IMR-90 (cell line): Measurements from ENCODE around the gene SLC2A6.

Experiments used
- CTCF ChIP-seq: conservative IDR thresholded peaks from 2 replicates; pipeline ENCODE4 v1.5.1; 2012; ENCODE audit warnings: mild to moderate bottlenecking, low read depth, low read length, improper control_type of control experiment
- POLR2A ChIP-seq: IDR thresholded peaks from 2 replicates; pipeline ENCODE4 v1.6.1; 2012; ENCODE audit warnings: mild to moderate bottlenecking, low read depth, low read length

- TF ChIP-seq POLR2A (no peak), CTCF (no peak)
Observed at GRCh38 chr9:133475292-133476012, 3.4 kb downstream of the SLC2A6 start.
